Stimulated activated CD8-positive, alpha-beta memory T cell treated with anti-CD3 and anti-CD28 coated beads, Interleukin-12 subunit alpha, Interleukin-12 subunit beta, amount 100 ng/mL, for 4 hours (primary cell): ENCODE data around the gene MATCAP1.
A peak's percentile ranks its signal among the peaks of the same experiment; 100 is the strongest.

Experiments
- DNase-seq: peaks from one replicate; pipeline ENCODE4 v3.0.0-alpha.2; 2020; ENCODE audit warnings: low read depth

Gene MATCAP1

GRCh38 chr16:67207249-67208091, 23.7 kb upstream of the MATCAP1 start:
- DNase-seq = no peak

- no peak for DNase-seq
Measured at GRCh38 chr16:67206838-67207248, 23.1 kb upstream of the MATCAP1 start.

- no peak for DNase-seq
Measured at GRCh38 chr16:67206129-67206837, 22.5 kb upstream of the MATCAP1 start.

GRCh38 chr16:67204076-67204475, 20.3 kb upstream of the MATCAP1 start:
- DNase-seq = no peak

DNA sequence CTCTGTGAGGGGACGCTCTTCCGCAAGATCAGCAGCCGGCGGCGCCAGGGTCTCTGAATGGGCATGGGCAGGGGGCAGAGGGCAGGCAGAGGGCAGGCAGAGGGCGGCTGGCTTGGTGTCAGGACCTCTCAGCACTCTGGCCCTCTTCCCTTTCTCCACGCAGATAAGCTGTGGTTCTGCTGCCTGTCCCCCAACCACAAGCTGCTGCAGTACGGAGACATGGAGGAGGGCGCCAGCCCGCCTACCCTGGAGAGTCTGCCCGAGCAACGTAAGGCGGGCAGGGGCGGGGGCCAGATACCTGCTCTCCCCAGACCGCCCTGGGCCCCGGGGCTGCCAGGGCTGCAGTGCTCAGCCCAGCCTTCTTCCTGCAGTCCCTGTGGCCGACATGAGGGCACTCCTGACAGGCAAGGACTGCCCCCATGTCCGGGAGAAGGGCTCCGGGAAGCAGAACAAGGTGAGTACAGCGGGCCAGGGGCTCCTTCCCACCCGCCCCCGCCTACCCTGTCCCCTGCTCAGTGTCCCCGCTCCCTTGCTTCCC, 19.3 kb upstream of the MATCAP1 start:
- DNase-seq = no peak

DNA sequence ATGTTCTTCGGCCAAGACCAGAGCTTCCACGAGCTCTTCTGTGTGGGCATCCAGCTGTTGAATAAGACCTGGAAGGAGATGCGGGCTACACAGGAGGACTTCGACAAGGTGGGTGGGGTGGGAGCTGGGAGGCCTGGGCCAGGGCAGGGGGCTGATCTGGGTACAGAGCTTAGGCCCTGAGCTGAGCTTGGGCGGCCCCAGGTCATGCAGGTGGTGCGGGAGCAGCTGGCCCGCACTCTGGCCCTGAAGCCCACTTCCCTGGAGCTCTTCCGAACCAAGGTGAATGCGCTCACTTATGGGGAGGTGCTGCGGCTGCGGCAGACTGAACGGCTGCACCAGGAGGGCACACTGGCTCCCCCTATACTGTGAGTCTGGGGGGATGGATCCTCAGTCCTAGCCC, 18.7 kb upstream of the MATCAP1 start:
- no peak for DNase-seq

GRCh38 chr16:67201411-67202345, 17.9 kb upstream of the MATCAP1 start:
- DNase-seq = no peak

DNA sequence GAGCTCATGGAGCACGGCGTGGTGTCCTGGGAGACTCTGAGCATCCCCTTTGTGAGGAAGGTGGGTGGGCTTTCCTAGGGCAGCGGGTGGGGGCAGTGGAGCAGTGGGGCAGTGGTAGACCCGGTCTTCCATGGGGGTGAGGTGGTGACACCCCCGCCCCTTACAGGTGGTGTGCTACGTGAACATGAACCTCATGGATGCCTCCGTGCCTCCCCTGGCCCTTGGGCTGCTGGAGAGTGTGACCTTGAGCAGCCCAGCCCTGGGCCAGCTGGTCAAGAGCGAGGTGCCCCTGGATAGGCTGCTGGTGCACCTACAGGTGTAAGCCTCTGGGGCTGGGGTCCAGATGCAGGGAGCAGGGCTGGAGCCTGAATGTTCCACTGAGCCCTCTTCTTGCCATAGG, 16.7 kb upstream of the MATCAP1 start:
- DNase-seq = no peak

GRCh38 chr16:67199808-67200198, 16.0 kb upstream of the MATCAP1 start:
- no peak for DNase-seq

DNA sequence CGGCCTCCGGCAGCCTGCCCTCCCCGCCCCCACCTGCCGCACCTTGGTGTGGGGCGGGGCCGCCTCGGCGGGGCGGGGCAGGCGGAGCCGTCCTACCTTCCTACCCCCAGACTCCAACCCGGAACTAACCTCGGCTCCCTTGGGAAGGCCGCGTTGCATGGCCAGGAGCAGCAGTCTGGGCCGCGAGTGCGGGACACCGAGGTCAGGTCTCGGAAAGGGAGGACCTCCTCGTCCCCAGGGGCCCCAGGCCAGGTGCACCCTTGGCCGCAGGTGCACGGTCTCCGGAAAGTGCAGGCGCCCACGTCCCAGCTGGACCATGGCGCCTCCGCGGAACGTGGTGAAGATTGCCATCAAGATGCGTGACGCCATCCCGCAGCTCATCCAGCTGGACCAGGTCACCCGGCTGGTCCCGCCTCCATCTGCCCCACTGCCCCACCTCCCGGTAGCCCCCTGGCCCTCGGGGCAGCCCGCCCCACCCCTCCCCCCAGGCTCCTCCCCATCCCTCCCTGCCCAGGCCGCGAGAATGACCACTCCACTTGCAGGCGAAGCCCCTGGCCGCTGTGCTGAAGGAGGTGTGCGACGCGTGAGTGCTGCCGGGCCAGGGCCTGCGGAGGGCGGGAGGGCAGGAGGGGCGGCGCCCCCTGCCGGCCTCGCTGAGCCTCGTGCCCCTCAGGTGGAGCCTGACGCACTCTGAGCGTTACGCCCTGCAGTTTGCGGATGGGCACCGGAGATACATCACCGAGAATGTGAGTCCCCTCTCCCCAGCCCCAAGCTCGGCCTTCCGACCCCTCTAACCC, 15.4 kb upstream of the MATCAP1 start, which contains the start of gene ELMO3:
TSS of gene ELMO3 (plus strand) at position 121 of the 797 bp plus-strand sequence. CDS start at position 317, 196 bp downstream.
- DNase-seq = no peak

DNA sequence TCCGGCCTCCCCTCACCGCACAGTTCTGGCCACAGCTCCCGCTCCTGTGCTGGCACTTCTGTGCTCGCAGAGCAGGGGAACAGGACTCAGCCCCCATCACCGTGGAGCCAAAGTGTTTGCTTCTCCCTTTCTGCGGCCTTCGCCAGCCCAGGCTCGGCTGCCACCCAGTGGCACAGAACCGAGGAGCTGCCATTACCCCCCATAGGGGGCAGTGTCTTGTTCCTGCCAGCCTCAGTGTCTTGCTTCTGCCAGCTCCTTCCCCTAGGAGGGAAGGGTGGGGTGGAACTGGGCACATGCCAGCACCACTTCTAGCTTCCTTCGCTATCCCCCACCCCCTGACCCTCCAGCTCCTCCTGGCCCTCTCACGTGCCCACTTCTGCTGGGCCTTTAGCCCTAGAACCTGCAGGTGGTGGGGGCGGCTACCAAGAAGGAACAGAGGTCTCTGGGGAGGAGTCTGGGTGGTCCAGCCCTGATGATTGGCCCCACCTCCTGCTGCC, 14.5 kb upstream of the MATCAP1 start:
- no peak for DNase-seq

DNA sequence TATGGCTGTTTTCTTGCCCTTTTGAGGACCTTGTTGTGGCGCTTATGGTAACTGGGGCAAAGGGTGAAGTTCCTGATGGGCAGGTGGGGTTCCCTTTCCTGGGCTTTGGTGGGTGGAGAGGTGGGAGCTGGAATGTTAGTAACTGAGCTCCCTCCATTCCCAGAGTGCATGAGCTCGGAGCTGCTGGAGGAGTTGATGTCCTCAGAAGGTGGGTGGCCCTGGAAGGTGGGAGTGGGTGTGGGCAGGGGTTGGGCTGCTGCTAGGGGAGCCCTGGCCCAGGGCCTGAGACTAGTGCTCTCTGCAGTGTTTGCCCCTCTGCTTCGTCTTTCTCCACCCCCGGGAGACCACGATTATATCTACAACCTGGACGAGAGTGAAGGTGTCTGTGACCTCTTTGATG, 13.9 kb upstream of the MATCAP1 start:
- no peak for DNase-seq

- no peak for DNase-seq
Measured at GRCh38 chr16:67196881-67197280, 13.1 kb upstream of the MATCAP1 start.

DNA sequence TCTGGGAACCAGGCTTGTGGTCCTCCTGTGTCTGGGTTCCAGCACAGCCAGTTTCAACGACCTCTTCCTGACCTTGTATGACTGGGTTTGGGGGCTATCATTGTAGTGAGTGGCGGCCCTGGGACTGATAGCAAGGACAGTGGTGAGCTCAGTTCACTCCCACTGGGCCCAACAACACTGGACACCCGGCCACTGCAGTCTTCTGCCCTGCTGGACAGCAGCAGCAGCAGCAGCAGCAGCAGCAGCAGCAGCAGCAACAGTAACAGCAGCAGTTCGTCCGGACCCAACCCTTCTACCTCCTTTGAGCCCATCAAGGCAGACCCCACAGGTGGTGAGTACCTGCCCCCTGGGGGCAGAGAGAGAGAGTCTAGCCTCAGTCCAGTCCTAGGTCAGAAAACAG, 11.9 kb upstream of the MATCAP1 start:
- no peak for DNase-seq

GRCh38 chr16:67194260-67194659, 10.5 kb upstream of the MATCAP1 start:
- DNase-seq = no peak

DNA sequence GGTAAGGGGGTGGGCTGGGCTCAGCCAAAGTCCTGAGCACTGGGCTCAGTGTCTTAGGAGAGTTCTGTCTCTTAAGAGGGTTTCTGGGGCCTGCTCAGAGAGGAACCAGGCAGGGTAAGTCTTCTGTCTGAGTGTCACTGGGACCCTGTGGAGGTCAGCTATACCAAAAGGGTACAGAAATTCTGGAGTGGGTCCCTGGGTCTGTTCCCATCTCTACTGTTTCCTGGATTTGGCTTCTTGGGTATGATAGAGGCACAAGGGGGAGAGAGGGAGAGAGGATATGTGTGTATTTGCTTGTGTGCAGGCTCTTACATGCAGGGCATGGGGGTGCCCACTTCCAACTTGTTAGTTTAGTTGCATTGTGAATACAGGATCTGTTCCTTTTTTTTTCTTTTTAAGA, 9.8 kb upstream of the MATCAP1 start:
- DNase-seq = no peak

- DNase-seq = no peak
Measured at GRCh38 chr16:67192781-67193361, 9.1 kb upstream of the MATCAP1 start.

- DNase-seq = peak; percentile 76
Measured at GRCh38 chr16:67191995-67192681, 8.4 kb upstream of the MATCAP1 start, which contains the start of gene E2F4. E2F4 (plus strand) TSS chr16:67192155; CDS start chr16:67192228, 73 bp downstream.

- DNase-seq = no peak
Measured at GRCh38 chr16:67191411-67191994, 7.7 kb upstream of the MATCAP1 start.
